ENCODE results near the gene CLASP1. TPM values are rescaled to one million over a fixed set of nuclear protein-coding genes. Genes with fewer than 3 reads are reported as not detected.

CLASP1 gene
- total RNA-seq, 6 experiments from 2014 or later: 19.7 to 32.4 (median 24.1) TPM

- intact Hi-C loops (cut with DNase I): no loop called here
- Histone ChIP-seq H3K36me3 (peaks cover 0 to 8% (median 0%) of the 10 kb centered on the region in 4 donors), H3K4me3 (no peak overlapping the region), H3K9me3 (no peaks in the 10 kb centered on the region), H3K27me3 (no peaks in the 10 kb centered on the region), H3K4me1 (peaks cover 0 to 15% (median 3%) of the 10 kb centered on the region in 4 donors), H3K27ac (no peak overlapping the region)
- no peak for TF ChIP-seq CTCF (IDR thresholded peaks at IDR 0.05)
- no peak for TF ChIP-seq POLR2A (IDR thresholded peaks at IDR 0.05)
- DNase-seq: no peak
- ATAC-seq: no peak
Measured at GRCh38 chr2:121485039-121485438, 164.2 kb downstream of the CLASP1 start.

GRCh38 chr2:121483846-121484245, 165.4 kb downstream of the CLASP1 start:
- intact Hi-C loops (cut with DNase I): no loop called here
- peak in 1 of 4 donors; percentile 17 for ATAC-seq

DNA sequence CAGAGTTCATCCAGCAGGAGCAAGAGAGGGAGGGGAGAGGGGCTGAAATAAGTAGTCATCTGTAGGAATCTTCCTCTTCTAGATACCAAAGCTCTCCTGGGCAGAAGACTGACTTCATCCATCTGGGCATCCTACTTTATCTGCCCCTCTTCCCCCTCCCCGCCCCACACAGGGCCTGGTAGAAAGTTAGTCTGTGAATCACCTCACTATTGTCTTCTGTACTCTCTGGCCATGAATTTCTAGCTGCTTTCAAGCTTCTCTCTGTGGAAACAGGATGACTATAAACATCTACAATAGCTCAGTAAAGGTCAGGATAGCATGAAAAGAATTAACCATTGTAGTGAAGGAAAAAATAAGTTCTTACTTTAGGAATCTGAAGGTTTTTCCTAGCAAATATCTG, 166.2 kb downstream of the CLASP1 start:
- ATAC-seq (no peak), DNase-seq (no peak)
- intact Hi-C loops (cut with DNase I): no loop called here
- TF ChIP-seq POLR2A (IDR thresholded peaks at IDR 0.05): no peak
- no peak for TF ChIP-seq CTCF (IDR thresholded peaks at IDR 0.05)
- Histone ChIP-seq H3K27ac (no peak overlapping the region), H3K4me1 (no peaks in the 10 kb centered on the region), H3K36me3 (peaks cover 0 to 8% (median 0%) of the 10 kb centered on the region in 4 donors), H3K27me3 (no peaks in the 10 kb centered on the region), H3K4me3 (no peak overlapping the region), H3K9me3 (no peaks in the 10 kb centered on the region)
- no CpG with 5 or more reads among the region's 1 CpG for WGBS (ENCODE audit: insufficient coverage, low coverage, low lambda C conversion rate, missing lambda C conversion rate)

More at GRCh38 chr2:121483846-121484245, 165.4 kb downstream of the CLASP1 start:
- TF ChIP-seq CTCF (IDR thresholded peaks at IDR 0.05): no peak
- TF ChIP-seq POLR2A (IDR thresholded peaks at IDR 0.05): no peak
- Histone ChIP-seq H3K4me3 (no peak overlapping the region), H3K9me3 (no peaks in the 10 kb centered on the region), H3K27ac (no peak overlapping the region), H3K36me3 (peaks cover 0 to 8% (median 0%) of the 10 kb centered on the region in 4 donors), H3K4me1 (peaks cover 0 to 3% (median 0%) of the 10 kb centered on the region in 4 donors), H3K27me3 (no peaks in the 10 kb centered on the region)
- DNase-seq: no peak
- 62% methylated on average over 2 of the region's 2 CpGs for WGBS (ENCODE audit: insufficient coverage, low coverage, low lambda C conversion rate, missing lambda C conversion rate)

DNA sequence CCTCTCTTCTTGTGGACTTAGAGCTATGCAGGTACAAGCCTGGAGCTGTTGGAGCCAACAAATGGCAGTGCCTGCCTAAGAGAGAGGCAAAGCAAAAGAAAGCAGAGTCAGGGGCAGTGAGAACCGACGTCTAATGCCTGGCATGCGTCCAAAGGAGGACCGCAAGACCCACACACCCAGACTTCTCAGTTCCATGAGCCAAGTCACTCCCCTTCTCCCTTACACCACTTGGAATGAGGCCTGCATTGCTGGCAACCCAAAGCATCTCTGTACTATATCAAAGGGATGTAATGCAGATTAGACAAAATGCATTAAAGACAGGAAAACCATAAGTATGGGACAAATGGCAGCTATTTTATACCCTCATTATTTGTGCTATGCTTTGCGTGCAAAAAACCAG, 168.4 kb downstream of the CLASP1 start:
- no peak for TF ChIP-seq POLR2A (IDR thresholded peaks at IDR 0.05)
- TF ChIP-seq CTCF (IDR thresholded peaks at IDR 0.05): no peak
- H3K27ac ChIP-seq: no peak overlapping the region
- no peaks in the 10 kb centered on the region for H3K4me1 ChIP-seq
- ATAC-seq (peak in 2 of 4 donors; percentile 11 to 26), DNase-seq (no peak)
- WGBS (ENCODE audit: insufficient coverage, low coverage, low lambda C conversion rate, missing lambda C conversion rate): 36% methylated on average over 5 of the region's 5 CpGs
- intact Hi-C loops (cut with DNase I): no loop called here
- H3K4me3 ChIP-seq: no peak overlapping the region
- no peaks in the 10 kb centered on the region for H3K27me3 ChIP-seq
- H3K9me3 ChIP-seq: no peaks in the 10 kb centered on the region
- peaks cover 0 to 8% (median 0%) of the 10 kb centered on the region in 4 donors for H3K36me3 ChIP-seq
